ENCODE data around the gene FAAH.
A peak's percentile ranks its signal among the peaks of the same experiment; 100 is the strongest.

FAAH gene

GRCh38 chr1:46423574-46424240 lies 29.6 kb downstream of the FAAH start:
- no peak for DNase-seq (ENCODE audit: low read depth)

GRCh38 chr1:46424730-46425129 lies 30.6 kb downstream of the FAAH start:
- DNase-seq (ENCODE audit: low read depth), result no peak

- DNase-seq (ENCODE audit: low read depth), result no peak
Observed at GRCh38 chr1:46425726-46426125, 31.6 kb downstream of the FAAH start.

GRCh38 chr1:46427541-46427940 lies 33.4 kb downstream of the FAAH start:
- DNase-seq (ENCODE audit: low read depth), result no peak

GRCh38 chr1:46429436-46429835 lies 35.3 kb downstream of the FAAH start:
- no peak for DNase-seq (ENCODE audit: low read depth)

- DNase-seq (ENCODE audit: low read depth), result no peak
Observed at GRCh38 chr1:46431695-46432094, 37.6 kb downstream of the FAAH start.

GRCh38 chr1:46432781-46433327 lies 38.7 kb downstream of the FAAH start:
- DNase-seq (ENCODE audit: low read depth), result no peak

GRCh38 chr1:46434358-46434757 lies 40.2 kb downstream of the FAAH start:
- DNase-seq (ENCODE audit: low read depth), result no peak

- DNase-seq (ENCODE audit: low read depth), result no peak
Observed at GRCh38 chr1:46436844-46437243, 42.7 kb downstream of the FAAH start.

GRCh38 chr1:46437723-46438122 lies 43.6 kb downstream of the FAAH start:
- no peak for DNase-seq (ENCODE audit: low read depth)

GRCh38 chr1:46438346-46438745 lies 44.2 kb downstream of the FAAH start:
- no peak for DNase-seq (ENCODE audit: low read depth)

- DNase-seq (ENCODE audit: low read depth), result no peak
Observed at GRCh38 chr1:46440478-46440877, 46.4 kb downstream of the FAAH start.

- DNase-seq (ENCODE audit: low read depth), result peak; percentile 43
Observed at GRCh38 chr1:46442317-46443161, 48.4 kb downstream of the FAAH start.

GRCh38 chr1:46444466-46444865 lies 50.3 kb downstream of the FAAH start:
- DNase-seq (ENCODE audit: low read depth), result no peak

- no peak for DNase-seq (ENCODE audit: low read depth)
Observed at GRCh38 chr1:46445773-46446256, 51.7 kb downstream of the FAAH start.

GRCh38 chr1:46446646-46447498 lies 52.8 kb downstream of the FAAH start:
- DNase-seq (ENCODE audit: low read depth), result no peak

GRCh38 chr1:46447499-46448108 lies 53.5 kb downstream of the FAAH start:
- DNase-seq (ENCODE audit: low read depth), result no peak

GRCh38 chr1:46448109-46448911 lies 54.2 kb downstream of the FAAH start:
- DNase-seq (ENCODE audit: low read depth), result no peak

- no peak for DNase-seq (ENCODE audit: low read depth)
Observed at GRCh38 chr1:46449223-46450159, 55.4 kb downstream of the FAAH start.

GRCh38 chr1:46450160-46450517 lies 56.0 kb downstream of the FAAH start:
- no peak for DNase-seq (ENCODE audit: low read depth)
